ENCODE results near the gene PRSS57. TPM values are rescaled to one million over a fixed set of nuclear protein-coding genes. Genes with fewer than 3 reads are reported as not detected.

Gene PRSS57
- total and polyA plus RNA-seq, 12 donors: 0.13 to 0.51 (median 0.22) TPM; not detected in 9

- Histone ChIP-seq H3K27ac (no peak overlapping the region), H3K36me3 (replicated peaks in 1 of 2) (peaks cover 0 to 59% of the 10 kb centered on the region in 2 donors), H3K4me1 (replicated peaks in 1 of 2) (peaks cover 0 to 1% of the 10 kb centered on the region in 2 donors), H3K27me3 (no peaks in the 10 kb centered on the region), H3K9me3 (replicated peaks in 1 of 3) (no peaks in the 10 kb centered on the region), H3K4me3 (no peak overlapping the region)
- 81 to 86% (median 84%) methylated on average over 16 to 24 of the region's 24 CpGs for WGBS, 4 donors
- no peak for TF ChIP-seq POLR2A (IDR thresholded peaks at IDR 0.05)
- no peak for TF ChIP-seq CTCF (IDR thresholded peaks at IDR 0.05)
- intact Hi-C loops (cut with DNase I): no loop called here
- DNase-seq: no peak
These were observed 43.3 kb downstream of the PRSS57 start for GRCh38 chr19:651991-652390.

- intact Hi-C loops (cut with DNase I): no loop called here
- TF ChIP-seq POLR2A (IDR thresholded peaks at IDR 0.05): no peak
- TF ChIP-seq CTCF (IDR thresholded peaks at IDR 0.05): no peak
- no peaks in the 10 kb centered on the region for H3K4me1 ChIP-seq (replicated peaks in 1 of 2)
- peaks cover 0 to 66% of the 10 kb centered on the region in 2 donors for H3K36me3 ChIP-seq (replicated peaks in 1 of 2)
- H3K27ac ChIP-seq: no peak overlapping the region
- no peaks in the 10 kb centered on the region for H3K9me3 ChIP-seq (replicated peaks in 1 of 3)
- no peak for DNase-seq
- no peaks in the 10 kb centered on the region for H3K27me3 ChIP-seq
- H3K4me3 ChIP-seq: no peak overlapping the region
- 92 to 94% (median 93%) methylated on average over 25 to 58 of the region's 58 CpGs for WGBS, 4 donors
These were observed 44.0 kb downstream of the PRSS57 start for GRCh38 chr19:651114-651818.

- H3K4me1 ChIP-seq (replicated peaks in 1 of 2): no peaks in the 10 kb centered on the region
- no peak overlapping the region for H3K27ac ChIP-seq
- TF ChIP-seq POLR2A (IDR thresholded peaks at IDR 0.05) (no peak), CTCF (IDR thresholded peaks at IDR 0.05) (no peak)
- no peaks in the 10 kb centered on the region for H3K9me3 ChIP-seq (replicated peaks in 1 of 3)
- H3K36me3 ChIP-seq (replicated peaks in 1 of 2): peaks cover 0 to 68% of the 10 kb centered on the region in 2 donors
- intact Hi-C loops (cut with DNase I): no loop called here
- 89 to 93% (median 93%) methylated on average over 8 to 11 of the region's 11 CpGs for WGBS, 4 donors
- no peak overlapping the region for H3K4me3 ChIP-seq
- DNase-seq: no peak
- H3K27me3 ChIP-seq: no peaks in the 10 kb centered on the region
These were observed 45.1 kb downstream of the PRSS57 start for GRCh38 chr19:650121-650520.

- WGBS, 4 donors: 83 to 91% (median 89%) methylated on average over 12 to 53 of the region's 53 CpGs
- no peak overlapping the region for H3K4me3 ChIP-seq
- no peak for TF ChIP-seq CTCF (IDR thresholded peaks at IDR 0.05)
- DNase-seq: no peak
- H3K9me3 ChIP-seq (replicated peaks in 1 of 3): no peaks in the 10 kb centered on the region
- intact Hi-C loops (cut with DNase I): no loop called here
- H3K27me3 ChIP-seq: no peaks in the 10 kb centered on the region
- H3K36me3 ChIP-seq (replicated peaks in 1 of 2): peaks cover 0 to 68% of the 10 kb centered on the region in 2 donors
- H3K27ac ChIP-seq: no peak overlapping the region
- H3K4me1 ChIP-seq (replicated peaks in 1 of 2): no peaks in the 10 kb centered on the region
These were observed 46.1 kb downstream of the PRSS57 start for GRCh38 chr19:648904-649801.
